AG10803 (cell line): Measurements from ENCODE around the gene ARL14EP.

Experiments used
- DNase-seq: peaks from one replicate; pipeline ENCODE4 v3.0.0; 2010; ENCODE audit warnings: low read depth
- H3K4me3 ChIP-seq: 2 replicates; pipeline ENCODE4 v1.5.1; 2011; ENCODE audit warnings: mild to moderate bottlenecking, low read length, control low read depth
- TF ChIP-seq, protein P1 (sequence below): conservative IDR thresholded peaks from 2 replicates; pipeline ENCODE4 v1.5.1; 2011; ENCODE audit warnings: mild to moderate bottlenecking, low read length, control low read depth, inconsistent platforms

The ARL14EP gene

DNA sequence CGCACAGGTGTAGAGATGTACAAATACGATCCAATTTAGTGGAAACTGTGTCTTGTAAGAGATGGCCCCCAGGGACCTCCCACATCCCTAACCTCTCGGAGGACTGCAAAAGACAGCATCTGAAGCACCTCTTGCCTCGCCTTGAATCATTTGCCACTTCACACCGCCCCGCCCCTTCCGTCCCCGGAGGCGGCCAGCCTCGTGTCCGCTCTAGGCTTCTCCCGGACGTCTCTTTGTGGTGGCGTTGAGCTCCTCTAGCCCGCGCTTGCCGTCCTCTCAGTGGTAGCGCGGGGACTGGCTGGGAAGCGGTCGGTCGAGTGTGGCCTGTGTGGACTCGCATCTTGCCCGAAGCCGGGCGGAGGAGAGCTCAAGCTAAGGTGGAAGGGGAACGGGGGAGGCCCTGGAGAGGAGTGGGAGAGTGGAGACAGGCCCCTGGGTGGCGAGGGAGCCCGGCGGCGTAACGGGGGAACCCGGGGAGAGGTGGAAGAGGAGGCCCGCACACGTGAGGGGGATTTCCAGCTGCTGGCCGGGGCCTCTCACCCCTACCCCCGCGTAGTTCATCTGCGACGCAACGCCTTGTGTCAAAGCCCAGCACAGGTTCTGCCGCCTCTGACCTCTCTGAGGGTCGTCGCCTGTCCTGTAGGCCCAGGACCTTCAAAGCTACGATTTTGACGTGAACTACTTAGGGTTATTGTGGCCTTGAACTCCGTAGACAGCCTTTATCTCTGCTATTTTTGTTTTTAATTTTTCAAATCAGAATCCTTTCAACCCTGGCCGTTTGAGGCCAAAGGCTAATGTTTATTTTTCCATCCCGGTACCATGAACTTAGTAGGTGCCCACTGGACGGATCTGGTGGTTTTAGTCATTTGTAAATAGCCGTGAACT, at the start of gene ARL14EP:
Gene ARL14EP (plus strand): TSS at position 279 of the 885 bp plus-strand sequence. CDS start 7,845 bp downstream, outside the sequence.
- TF ChIP-seq, protein P1, sequence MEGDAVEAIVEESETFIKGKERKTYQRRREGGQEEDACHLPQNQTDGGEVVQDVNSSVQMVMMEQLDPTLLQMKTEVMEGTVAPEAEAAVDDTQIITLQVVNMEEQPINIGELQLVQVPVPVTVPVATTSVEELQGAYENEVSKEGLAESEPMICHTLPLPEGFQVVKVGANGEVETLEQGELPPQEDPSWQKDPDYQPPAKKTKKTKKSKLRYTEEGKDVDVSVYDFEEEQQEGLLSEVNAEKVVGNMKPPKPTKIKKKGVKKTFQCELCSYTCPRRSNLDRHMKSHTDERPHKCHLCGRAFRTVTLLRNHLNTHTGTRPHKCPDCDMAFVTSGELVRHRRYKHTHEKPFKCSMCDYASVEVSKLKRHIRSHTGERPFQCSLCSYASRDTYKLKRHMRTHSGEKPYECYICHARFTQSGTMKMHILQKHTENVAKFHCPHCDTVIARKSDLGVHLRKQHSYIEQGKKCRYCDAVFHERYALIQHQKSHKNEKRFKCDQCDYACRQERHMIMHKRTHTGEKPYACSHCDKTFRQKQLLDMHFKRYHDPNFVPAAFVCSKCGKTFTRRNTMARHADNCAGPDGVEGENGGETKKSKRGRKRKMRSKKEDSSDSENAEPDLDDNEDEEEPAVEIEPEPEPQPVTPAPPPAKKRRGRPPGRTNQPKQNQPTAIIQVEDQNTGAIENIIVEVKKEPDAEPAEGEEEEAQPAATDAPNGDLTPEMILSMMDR, result no peak
- DNase-seq, result peak; percentile 98
- H3K4me3 ChIP-seq, result peak within 1 kb of the TSS; percentile 86

DNA sequence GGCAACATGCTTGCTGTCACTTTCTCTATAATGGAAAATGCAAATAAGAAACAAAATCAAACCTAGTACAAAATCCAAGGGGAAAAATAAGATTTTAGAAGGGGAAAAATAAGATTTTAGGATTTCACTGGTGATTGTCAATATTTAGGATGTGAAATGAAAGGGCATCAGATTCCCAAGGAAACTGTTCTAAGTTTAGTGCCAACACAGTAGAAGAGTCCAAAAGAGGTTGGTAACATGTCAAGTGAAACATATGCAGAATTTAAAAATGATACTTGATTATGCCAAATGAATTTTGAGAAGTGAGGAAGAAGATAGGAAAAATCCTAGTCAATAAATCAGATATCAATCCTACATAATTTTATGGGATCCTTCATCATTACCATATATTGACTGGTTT, 45.7 kb upstream of the ARL14EP start:
- DNase-seq, result no peak
- H3K4me3 ChIP-seq, result no peak overlapping the region
- TF ChIP-seq, protein P1, result no peak

DNA sequence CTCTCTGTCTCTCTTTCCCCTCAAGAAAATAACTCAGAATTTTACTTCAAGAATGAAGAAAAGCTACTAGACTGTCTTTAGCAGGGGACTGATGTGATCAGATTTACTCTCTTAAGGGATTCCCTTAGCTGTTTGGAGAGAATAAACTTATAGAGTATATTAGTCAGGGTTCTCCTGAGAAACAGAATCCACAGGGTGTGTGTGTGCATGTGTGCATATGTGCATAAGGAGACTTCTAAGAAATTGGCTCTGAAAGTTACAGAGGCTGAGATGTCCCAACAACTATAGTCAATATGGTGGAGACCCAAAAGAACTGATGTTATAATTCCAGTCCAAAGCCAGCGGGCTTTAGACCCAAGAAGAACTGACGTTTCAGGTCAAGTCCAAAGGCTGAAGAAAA, 43.1 kb upstream of the ARL14EP start:
- H3K4me3 ChIP-seq, result no peak overlapping the region
- no peak for DNase-seq
- TF ChIP-seq, protein P1, result no peak

DNA sequence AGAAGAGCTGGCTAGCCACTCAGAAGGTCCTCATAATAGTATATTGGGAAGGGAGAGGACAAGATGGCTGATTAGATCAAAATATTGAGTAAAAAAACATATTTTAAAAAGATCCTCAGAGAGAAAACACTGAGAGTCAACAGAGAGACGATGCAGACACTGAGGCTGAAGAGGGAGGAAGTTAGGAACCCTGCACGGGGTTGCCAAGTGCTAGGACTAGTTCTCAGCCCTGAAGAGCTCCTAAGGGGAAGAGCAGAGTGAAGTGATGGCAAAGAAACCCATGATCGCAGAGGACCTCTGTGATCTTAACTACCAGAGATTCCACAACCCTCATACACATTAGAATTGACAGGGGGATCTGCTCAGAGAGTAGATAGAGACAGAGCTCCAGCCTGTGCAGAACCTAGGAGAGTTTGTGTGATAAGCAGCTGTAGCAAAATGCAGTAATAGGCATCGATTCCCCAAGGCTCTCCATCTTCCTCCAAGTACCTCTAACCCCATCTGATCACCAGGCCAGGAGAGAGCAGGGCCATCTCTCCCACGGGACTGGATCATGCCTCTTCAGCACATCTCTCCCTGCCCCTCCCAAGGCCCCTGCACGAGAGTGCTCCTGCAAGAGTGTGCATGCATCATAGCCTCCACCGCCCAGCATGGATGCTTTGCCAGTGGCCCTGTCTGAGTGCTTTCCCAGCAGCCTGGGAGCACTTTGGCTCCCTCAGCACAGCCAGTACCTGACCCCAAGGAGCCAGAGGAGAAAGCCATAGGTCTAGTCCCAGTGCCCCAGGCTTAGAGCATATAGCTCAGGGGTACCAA, 41.2 kb upstream of the ARL14EP start:
- no peak for DNase-seq
- TF ChIP-seq, protein P1, result no peak
- H3K4me3 ChIP-seq, result no peak overlapping the region

DNA sequence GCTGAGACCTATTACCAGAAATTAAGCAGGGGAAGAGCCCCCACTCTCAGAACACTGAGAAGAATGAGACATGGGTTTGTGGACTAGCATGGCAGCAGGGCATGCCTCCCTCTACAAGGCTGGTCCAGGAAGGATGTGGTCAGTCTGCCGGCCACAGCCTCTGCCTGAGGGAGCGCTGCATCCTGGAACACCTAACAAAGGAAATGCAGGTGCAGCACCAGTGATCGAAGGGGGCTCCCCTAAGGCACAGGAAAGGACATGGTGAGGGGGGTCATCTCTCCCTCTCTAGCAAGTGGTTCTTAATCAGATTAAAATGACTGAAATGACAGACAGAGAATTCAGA, 40.6 kb upstream of the ARL14EP start:
- no peak overlapping the region for H3K4me3 ChIP-seq
- DNase-seq, result no peak
- TF ChIP-seq, protein P1, result no peak

DNA sequence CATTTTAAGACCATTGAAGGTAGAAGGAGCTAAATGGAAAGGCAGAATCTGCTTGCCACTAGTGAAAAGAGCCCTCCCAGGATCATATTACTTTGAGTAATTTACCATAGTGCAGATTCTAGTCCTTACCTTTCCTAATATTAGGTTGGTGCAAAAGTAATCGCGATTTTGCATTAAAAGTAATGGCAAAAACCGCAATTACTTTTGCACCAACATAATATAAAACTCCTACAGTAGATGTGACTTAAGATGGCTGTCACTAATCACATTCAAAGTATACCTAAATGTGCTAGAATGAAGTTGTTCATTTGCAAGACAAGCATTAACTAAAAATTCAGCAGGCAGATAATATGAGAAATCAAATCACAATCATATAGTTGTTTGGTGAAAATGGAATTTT, 38.1 kb upstream of the ARL14EP start:
- TF ChIP-seq, protein P1, result no peak
- no peak for DNase-seq

More for the DNA sequence above, 38.1 kb upstream of the ARL14EP start:
- H3K4me3 ChIP-seq, result no peak overlapping the region
